ENCODE results near the gene PDE10A. TPM values are rescaled to one million over a fixed set of nuclear protein-coding genes. Genes with fewer than 3 reads are reported as not detected.

Gene PDE10A
- total RNA-seq, 4 donors from 2014 or later = 3.5 to 10.0 (median 6.2) TPM

DNA sequence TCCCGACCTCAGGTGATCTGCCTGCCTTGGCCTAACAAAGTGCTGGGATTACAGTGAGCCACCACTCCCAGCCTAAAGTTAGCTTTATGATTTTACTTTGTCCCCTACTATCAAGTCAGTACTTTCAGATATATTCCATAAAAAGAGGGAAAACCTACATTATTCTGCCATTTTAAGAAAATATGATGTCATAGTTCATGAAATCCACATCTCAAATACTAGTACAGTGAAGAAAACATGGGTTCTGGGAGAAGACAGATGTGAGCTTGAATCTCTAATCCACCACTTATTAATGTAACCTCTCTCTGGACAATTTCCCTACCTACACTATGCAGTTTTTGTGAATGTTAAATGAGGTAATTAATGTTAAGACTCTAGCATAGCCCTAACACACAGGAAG is 74.5 kb downstream of the PDE10A start:
- Histone ChIP-seq H3K4me1 (no peaks in the 10 kb centered on the region), H3K36me3 (no peaks in the 10 kb centered on the region), H3K27me3 (no peaks in the 10 kb centered on the region), H3K4me3 (no peak overlapping the region), H3K9me3 (peaks cover 0 to 28% (median 0%) of the 10 kb centered on the region in 4 donors), H3K27ac (no peak overlapping the region)
- TF ChIP-seq POLR2A (IDR thresholded peaks at IDR 0.05) = no peak
- TF ChIP-seq, protein P1, sequence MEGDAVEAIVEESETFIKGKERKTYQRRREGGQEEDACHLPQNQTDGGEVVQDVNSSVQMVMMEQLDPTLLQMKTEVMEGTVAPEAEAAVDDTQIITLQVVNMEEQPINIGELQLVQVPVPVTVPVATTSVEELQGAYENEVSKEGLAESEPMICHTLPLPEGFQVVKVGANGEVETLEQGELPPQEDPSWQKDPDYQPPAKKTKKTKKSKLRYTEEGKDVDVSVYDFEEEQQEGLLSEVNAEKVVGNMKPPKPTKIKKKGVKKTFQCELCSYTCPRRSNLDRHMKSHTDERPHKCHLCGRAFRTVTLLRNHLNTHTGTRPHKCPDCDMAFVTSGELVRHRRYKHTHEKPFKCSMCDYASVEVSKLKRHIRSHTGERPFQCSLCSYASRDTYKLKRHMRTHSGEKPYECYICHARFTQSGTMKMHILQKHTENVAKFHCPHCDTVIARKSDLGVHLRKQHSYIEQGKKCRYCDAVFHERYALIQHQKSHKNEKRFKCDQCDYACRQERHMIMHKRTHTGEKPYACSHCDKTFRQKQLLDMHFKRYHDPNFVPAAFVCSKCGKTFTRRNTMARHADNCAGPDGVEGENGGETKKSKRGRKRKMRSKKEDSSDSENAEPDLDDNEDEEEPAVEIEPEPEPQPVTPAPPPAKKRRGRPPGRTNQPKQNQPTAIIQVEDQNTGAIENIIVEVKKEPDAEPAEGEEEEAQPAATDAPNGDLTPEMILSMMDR (IDR thresholded peaks at IDR 0.05) = no peak
- TF ChIP-seq EP300 (IDR thresholded peaks at IDR 0.05) = no peak
- WGBS, 2 donors = 89 to 93% methylated on average over 1 of the region's 1 CpG
- no peak for DNase-seq (ENCODE audit: low spot score in 2 of 2)

DNA sequence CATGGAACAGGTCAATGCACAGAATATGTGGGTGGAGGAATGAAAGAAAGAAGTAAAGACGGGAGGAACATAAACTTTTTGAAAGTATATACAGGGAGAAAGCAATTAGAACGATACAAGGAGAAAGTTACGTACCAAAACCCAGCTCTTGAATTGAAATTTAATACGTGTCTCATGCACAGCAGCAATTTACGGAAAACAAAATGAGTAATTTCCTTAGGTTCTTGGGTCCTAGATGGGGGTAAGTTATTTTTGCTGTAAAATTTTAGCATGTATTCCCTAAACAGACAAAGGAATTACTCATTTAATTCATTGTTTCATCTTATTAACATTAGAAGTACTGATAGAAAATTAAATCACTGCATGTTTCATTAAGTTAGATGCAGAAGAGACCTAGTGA is 75.8 kb downstream of the PDE10A start:
- TF ChIP-seq POLR2A (IDR thresholded peaks at IDR 0.05) = no peak
- TF ChIP-seq EP300 (IDR thresholded peaks at IDR 0.05) = no peak
- TF ChIP-seq, protein P1 (IDR thresholded peaks at IDR 0.05) = no peak
- Histone ChIP-seq H3K36me3 (no peaks in the 10 kb centered on the region), H3K27ac (no peak overlapping the region), H3K27me3 (no peaks in the 10 kb centered on the region), H3K4me1 (no peaks in the 10 kb centered on the region), H3K9me3 (peaks cover 0 to 20% (median 0%) of the 10 kb centered on the region in 4 donors), H3K4me3 (no peak overlapping the region)
- 88 to 92% methylated on average over 5 of the region's 5 CpGs for WGBS, 2 donors
- no peak for DNase-seq (ENCODE audit: low spot score in 2 of 2)

DNA sequence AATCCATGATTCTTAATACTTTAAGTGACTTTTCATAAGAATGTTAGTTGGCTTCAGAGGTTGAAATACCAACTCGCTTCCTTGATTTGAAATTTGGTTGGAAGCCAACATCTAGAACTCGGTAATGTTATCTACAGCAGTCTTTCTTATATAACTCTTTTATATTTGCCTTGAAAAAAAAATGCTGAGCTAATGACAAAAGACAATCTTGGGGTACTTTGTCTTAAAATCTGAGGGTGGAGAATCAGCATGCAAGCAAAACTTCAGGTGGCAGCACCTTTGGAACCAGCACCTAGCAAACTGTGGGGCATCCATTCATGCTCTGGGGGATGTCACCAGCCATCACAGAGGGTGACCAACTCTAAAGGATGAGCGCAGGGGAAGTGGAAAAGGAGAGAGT is 76.3 kb downstream of the PDE10A start:
- 66 to 75% methylated on average over 3 of the region's 3 CpGs for WGBS, 2 donors
- H3K4me1 ChIP-seq = no peaks in the 10 kb centered on the region
- no peak overlapping the region for H3K27ac ChIP-seq
- no peaks in the 10 kb centered on the region for H3K27me3 ChIP-seq
- peaks cover 0 to 15% (median 0%) of the 10 kb centered on the region in 4 donors for H3K9me3 ChIP-seq
- no peak for TF ChIP-seq EP300 (IDR thresholded peaks at IDR 0.05)
- TF ChIP-seq, protein P1 (IDR thresholded peaks at IDR 0.05) = no peak
- TF ChIP-seq POLR2A (IDR thresholded peaks at IDR 0.05) = no peak
- no peaks in the 10 kb centered on the region for H3K36me3 ChIP-seq
- no peak overlapping the region for H3K4me3 ChIP-seq
- no peak for DNase-seq (ENCODE audit: low spot score in 2 of 2)

DNA sequence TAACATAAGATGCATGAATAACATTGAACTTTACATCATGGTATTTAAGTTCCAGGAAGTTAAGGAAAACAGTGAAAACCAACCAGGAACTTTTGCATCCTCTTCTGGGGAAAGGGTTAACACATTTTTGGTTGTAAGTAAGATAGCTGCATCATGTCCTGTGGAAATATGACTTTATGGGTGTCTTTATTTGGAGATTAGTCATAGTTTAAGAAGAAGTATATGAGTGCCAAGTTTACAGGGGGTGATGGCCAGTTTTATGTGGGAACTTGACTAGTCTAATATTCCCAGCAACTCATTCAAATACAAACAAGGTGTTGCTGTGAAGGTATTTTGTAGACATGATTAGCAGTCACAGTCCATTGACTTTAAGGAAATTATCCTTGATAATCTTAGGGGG is 78.0 kb downstream of the PDE10A start:
- Histone ChIP-seq H3K27ac (no peak overlapping the region), H3K9me3 (peaks cover 0 to 13% (median 0%) of the 10 kb centered on the region in 4 donors), H3K27me3 (no peaks in the 10 kb centered on the region), H3K4me3 (no peak overlapping the region), H3K4me1 (no peaks in the 10 kb centered on the region), H3K36me3 (no peaks in the 10 kb centered on the region)
- DNase-seq (ENCODE audit: low spot score in 2 of 2) = no peak
- TF ChIP-seq POLR2A (IDR thresholded peaks at IDR 0.05) (no peak), EP300 (IDR thresholded peaks at IDR 0.05) (no peak)
- TF ChIP-seq, protein P1 (IDR thresholded peaks at IDR 0.05) = no peak

DNA sequence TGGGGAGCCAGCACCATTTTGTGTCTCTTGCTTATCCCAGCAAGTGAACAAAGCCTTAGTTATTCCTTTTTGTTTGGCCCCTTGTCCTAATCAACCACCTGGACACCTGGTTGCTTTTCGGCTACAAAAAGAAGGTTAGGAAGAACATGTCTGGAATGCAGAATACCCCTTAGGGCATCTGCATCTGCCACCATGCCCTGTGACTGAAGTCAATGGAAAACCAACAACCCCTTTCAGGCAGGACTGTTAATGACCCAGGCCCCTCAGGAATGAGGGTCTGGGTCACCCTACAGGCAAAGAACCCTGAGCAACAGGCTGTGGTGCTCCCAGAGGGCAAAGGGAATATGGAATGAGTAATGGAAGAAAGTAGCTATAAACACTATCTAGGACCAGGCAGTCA is 78.5 kb downstream of the PDE10A start:
- no peak for DNase-seq (ENCODE audit: low spot score in 2 of 2)
- WGBS, 2 donors = 96 to 100% methylated on average over 1 of the region's 1 CpG
- H3K9me3 ChIP-seq = peaks cover 0 to 13% (median 0%) of the 10 kb centered on the region in 4 donors
- H3K27ac ChIP-seq = no peak overlapping the region
- no peaks in the 10 kb centered on the region for H3K36me3 ChIP-seq
- no peaks in the 10 kb centered on the region for H3K27me3 ChIP-seq
- TF ChIP-seq POLR2A (IDR thresholded peaks at IDR 0.05) = no peak
- no peak overlapping the region for H3K4me3 ChIP-seq
- H3K4me1 ChIP-seq = no peaks in the 10 kb centered on the region

DNA sequence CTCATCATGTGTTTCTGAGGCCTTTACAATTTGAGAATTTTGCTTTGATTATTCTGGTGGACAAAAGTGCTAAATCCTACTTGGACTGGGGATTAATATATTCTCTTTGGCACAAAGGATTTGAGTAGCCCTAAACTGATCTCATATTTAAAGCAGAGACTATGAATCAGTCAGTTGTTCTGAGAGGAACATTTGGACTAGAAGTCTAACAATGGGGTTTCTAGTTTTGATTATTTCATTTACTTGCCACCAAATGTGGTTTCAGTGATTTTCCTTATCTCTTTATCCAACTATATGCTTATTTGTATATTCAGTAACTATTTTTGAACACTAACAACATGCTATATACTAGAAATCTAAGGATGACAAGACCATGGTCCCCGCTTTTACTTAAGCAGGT is 81.4 kb downstream of the PDE10A start:
- H3K36me3 ChIP-seq = no peaks in the 10 kb centered on the region
- no peak for TF ChIP-seq POLR2A (IDR thresholded peaks at IDR 0.05)
- TF ChIP-seq, protein P1 (IDR thresholded peaks at IDR 0.05) = no peak
- no peak for TF ChIP-seq EP300 (IDR thresholded peaks at IDR 0.05)

More for the DNA sequence above, 81.4 kb downstream of the PDE10A start:
- Histone ChIP-seq H3K27me3 (no peaks in the 10 kb centered on the region), H3K9me3 (peaks cover 0 to 13% (median 0%) of the 10 kb centered on the region in 4 donors), H3K4me3 (no peak overlapping the region), H3K4me1 (no peaks in the 10 kb centered on the region), H3K27ac (no peak overlapping the region)
- 94 to 95% methylated on average over 1 of the region's 1 CpG for WGBS, 2 donors
- DNase-seq (ENCODE audit: low spot score in 2 of 2) = no peak

Data from tibial nerve (tissue), 4 donors.